ENCODE measurements around the gene SMAD4. TPM values are rescaled to one million over a fixed set of nuclear protein-coding genes. Genes with fewer than 3 reads are reported as not detected.

SMAD4 gene
- total and polyA plus RNA-seq, 2 of the 8 experiments (the other 6 are each of a cell fraction or from before 2014, with no cell fraction given) = 86.5 to 139 TPM

- Histone ChIP-seq H3K27me3 (replicated peaks in 1 of 4; ENCODE audit: control insufficient read depth in 3 of 4, extremely low read depth in 1 of 4, insufficient read depth in 3 of 4, low read length in 3 of 4) (no peaks in the 10 kb centered on the region), H3K79me2 (ENCODE audit: control insufficient read depth in 1 of 2, insufficient read depth in 2 of 2, low read length in 2 of 2) (peaks cover 8 to 45% of the 10 kb centered on the region in 2 experiments), H2AK5ac (ENCODE audit: low read depth, low read length) (no peak overlapping the region), H4K20me1 (replicated peaks in 1 of 2; ENCODE audit: control insufficient read depth in 1 of 2, insufficient read depth in 2 of 2, low read length in 2 of 2) (peaks cover 3% of the 10 kb centered on the region in 2 experiments), H3K4ac (replicated peaks; ENCODE audit: insufficient read length, low read depth, low read length) (no peak overlapping the region), H2AFZ (ENCODE audit: low read length) (peak overlapping the region; percentile 21; the same call in 1 of the 2 replicates), H4K8ac (ENCODE audit: extremely low read depth, insufficient read depth, low read length) (no peak overlapping the region; the same call in 1 of the 2 replicates), H3K18ac (ENCODE audit: extremely low read depth, low read length) (peak overlapping the region; percentile 11; the same call in 1 of the 2 replicates), H3K9me3 (ENCODE audit: insufficient read depth in 2 of 2, low read depth in 1 of 2, low read length in 1 of 2) (no peaks in the 10 kb centered on the region), H2BK20ac (ENCODE audit: low read length) (no peak overlapping the region), H3K27ac (ENCODE audit: low read depth, low read length) (peak overlapping the region; percentile 63), H4K91ac (replicated peaks; ENCODE audit: insufficient read length, low read length) (peak overlapping the region; percentile 2), H2BK120ac (replicated peaks; ENCODE audit: low read depth, low read length) (peak overlapping the region; percentile 1), H3K14ac (ENCODE audit: insufficient read length) (no peak overlapping the region), H2BK5ac (ENCODE audit: low read depth, low read length) (peak overlapping the region; percentile 73), H3K23me2 (ENCODE audit: low read depth, low read length) (peaks cover 12% of the 10 kb centered on the region), H3K4me1 (replicated peaks in 1 of 4; ENCODE audit: control insufficient read depth in 3 of 4, insufficient read depth in 4 of 4, low read length in 3 of 4) (peaks cover 5 to 9% (median 7%) of the 10 kb centered on the region in 4 experiments; a peak in 4 of 7 replicates), H2BK15ac (ENCODE audit: low read length) (peak overlapping the region; percentile 24; the same call in 1 of the 2 replicates), H3K9ac (replicated peaks in 1 of 4; ENCODE audit: extremely low read depth in 1 of 4, low read depth in 3 of 4, low read length in 3 of 4) (peak overlapping the region; percentile 84 to 97 (median 92)), H3K4me2 (ENCODE audit: insufficient read depth in 1 of 2, low read depth in 2 of 2, low read length in 2 of 2) (peak overlapping the region; percentile 84 to 98), H2BK12ac (ENCODE audit: low read depth, low read length) (peak overlapping the region; percentile 56; the same call in 1 of the 2 replicates), H3K79me1 (ENCODE audit: low read depth, low read length) (0 out of 2 replicates have a peak, but pooled peaks cover 2% of the 10 kb centered on the region), H4K5ac (ENCODE audit: insufficient read length, low read depth, low read length) (peak overlapping the region; percentile 27), H3K36me3 (ENCODE audit: control insufficient read depth in 2 of 4, insufficient read depth in 4 of 4, low read length in 3 of 4) (peaks cover 0 to 9% (median 1%) of the 10 kb centered on the region in 4 experiments; a peak in 2 of 8 replicates), H3K56ac (replicated peaks; ENCODE audit: insufficient read length, low read depth, low read length) (peak overlapping the region; percentile 0), H3K4me3 (ENCODE audit: extremely low read depth in 1 of 4, insufficient read depth in 2 of 4, low read depth in 3 of 4, low read length in 4 of 4) (peak overlapping the region; percentile 51 to 88 (median 77)), H3K23ac (ENCODE audit: insufficient read length) (no peak overlapping the region)
- POLR2A ChIA-PET (ENCODE audit: partially characterized antibody) = interaction anchor here (0.8 to 4.0 kb wide), 13 partner anchors 9 to 167 kb away, joined by 3 to 25 read pairs (median 5); partner anchors contain the start of genes ELAC1 and ME2
- no peak for DNase-seq (ENCODE audit: low read depth in 1 of 2, low spot score in 2 of 2)
- no peak for FAIRE-seq
- CTCF ChIA-PET (ENCODE audit: partially characterized antibody) = interaction anchor here (1.0 to 1.2 kb wide), 3 partner anchors 13 to 209 kb away, joined by 3 to 4 read pairs (median 3); no protein-coding TSS in a partner anchor
- WGBS, 2 experiments (ENCODE audit: extremely low coverage in 1 of 2, insufficient coverage in 1 of 2, insufficient read length in 1 of 2, insufficient replicate concordance in 2 of 2, low coverage in 1 of 2, low lambda C conversion rate in 2 of 2, missing lambda C conversion rate in 1 of 2) = 23% methylated on average over 10 of the region's 10 CpGs; no CpG with 5 or more reads in 1 of the 2 experiments
- TF ChIP-seq GTF2F1 (IDR thresholded peaks at IDR 0.05; ENCODE audit: borderline replicate concordance, low read depth, low read length) (no peak), EP300 (IDR thresholded peaks at IDR 0.05; ENCODE audit: borderline replicate concordance in 1 of 2, low read depth in 2 of 2, low read length in 2 of 2) (no peak), SUZ12 (IDR thresholded peaks at IDR 0.05; ENCODE audit: low read length) (no peak), SIRT6 (IDR thresholded peaks at IDR 0.05; ENCODE audit: low read length) (no peak), TCF12 (IDR thresholded peaks at IDR 0.05; ENCODE audit: low read depth, low read length) (no peak), SP1 (IDR thresholded peaks at IDR 0.05; ENCODE audit: low read depth, low read length) (no peak), CTCF (IDR thresholded peaks at IDR 0.05; ENCODE audit: control extremely low read depth in 1 of 3, insufficient read depth in 1 of 3, low read depth in 1 of 3, low read length in 3 of 3) (no peak)
- TF ChIP-seq, protein P1, sequence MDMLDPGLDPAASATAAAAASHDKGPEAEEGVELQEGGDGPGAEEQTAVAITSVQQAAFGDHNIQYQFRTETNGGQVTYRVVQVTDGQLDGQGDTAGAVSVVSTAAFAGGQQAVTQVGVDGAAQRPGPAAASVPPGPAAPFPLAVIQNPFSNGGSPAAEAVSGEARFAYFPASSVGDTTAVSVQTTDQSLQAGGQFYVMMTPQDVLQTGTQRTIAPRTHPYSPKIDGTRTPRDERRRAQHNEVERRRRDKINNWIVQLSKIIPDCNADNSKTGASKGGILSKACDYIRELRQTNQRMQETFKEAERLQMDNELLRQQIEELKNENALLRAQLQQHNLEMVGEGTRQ (IDR thresholded peaks at IDR 0.05; ENCODE audit: low read length) = no peak
These were observed 677 bp upstream of the SMAD4 start for GRCh38 chr18:51029378-51029693.

Measured in H1 (cell line).